GM12864 (cell line): Measurements from ENCODE around the gene HSDL2.
"Not testable (repeated sequence)": the region's sequence is repeated elsewhere in the genome, so short reads cannot be mapped to it uniquely, and the experiment has no call there.

Source experiments
- DNase-seq: peaks from one replicate; pipeline ENCODE4 v3.0.0-alpha.2; 2011; ENCODE audit warnings: low read depth
- H3K4me3 ChIP-seq: 2 replicates; pipeline ENCODE4 v1.5.1; 2011; ENCODE audit warnings: mild to moderate bottlenecking, low read depth, low read length, control low read depth
- CTCF ChIP-seq: IDR thresholded peaks from 2 replicates; pipeline ENCODE4 v1.5.1; 2011; ENCODE audit warnings: low read depth, mild to moderate bottlenecking, moderate library complexity, low read length, control low read depth, inconsistent platforms; ENCODE audit errors: missing control alignments

The HSDL2 gene

DNA sequence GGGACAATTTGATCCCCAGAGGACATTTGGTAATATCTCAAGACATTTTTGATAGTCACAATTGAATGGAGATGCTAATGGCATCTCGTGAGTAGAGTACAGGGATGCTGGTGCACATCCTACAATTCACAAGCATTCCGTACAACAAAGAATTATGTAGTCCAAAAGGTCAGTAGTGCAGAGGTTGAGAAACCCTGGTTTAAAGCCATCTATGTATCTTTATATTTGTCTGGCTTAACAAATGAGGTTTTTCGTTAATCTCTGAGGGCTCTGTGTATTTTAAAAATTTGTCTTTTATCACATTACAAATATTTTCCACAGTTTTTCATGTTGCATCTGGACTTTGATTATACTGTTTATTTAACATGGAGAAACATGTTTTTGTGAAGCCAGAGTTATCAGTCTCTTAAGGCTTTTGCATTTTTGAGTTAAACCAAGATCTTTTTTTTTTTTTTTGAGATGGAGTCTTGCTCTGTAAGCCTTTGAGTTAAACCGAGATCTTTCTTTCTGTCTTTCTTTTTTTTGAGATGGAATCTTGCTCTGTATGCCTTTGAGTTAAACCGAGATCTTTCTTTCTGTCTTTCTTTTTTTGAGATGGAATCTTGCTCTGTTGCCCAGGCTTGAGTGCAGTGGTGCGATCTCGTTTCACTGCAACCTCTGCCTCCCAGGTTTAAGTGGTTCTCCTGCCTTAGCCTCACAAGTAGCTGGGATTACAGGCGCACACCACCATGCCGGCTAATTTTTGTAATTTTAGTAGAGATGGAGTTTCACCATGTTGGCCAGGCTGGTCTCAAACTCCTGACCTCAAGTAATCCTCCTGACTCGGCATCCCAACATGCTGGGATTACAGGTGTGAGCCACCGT, 2.8 kb downstream of the HSDL2 start:
- TF ChIP-seq CTCF: no peak
- no peak for DNase-seq
- H3K4me3 ChIP-seq: peak overlapping the region; percentile 39; the same call in 1 of the 2 replicates

DNA sequence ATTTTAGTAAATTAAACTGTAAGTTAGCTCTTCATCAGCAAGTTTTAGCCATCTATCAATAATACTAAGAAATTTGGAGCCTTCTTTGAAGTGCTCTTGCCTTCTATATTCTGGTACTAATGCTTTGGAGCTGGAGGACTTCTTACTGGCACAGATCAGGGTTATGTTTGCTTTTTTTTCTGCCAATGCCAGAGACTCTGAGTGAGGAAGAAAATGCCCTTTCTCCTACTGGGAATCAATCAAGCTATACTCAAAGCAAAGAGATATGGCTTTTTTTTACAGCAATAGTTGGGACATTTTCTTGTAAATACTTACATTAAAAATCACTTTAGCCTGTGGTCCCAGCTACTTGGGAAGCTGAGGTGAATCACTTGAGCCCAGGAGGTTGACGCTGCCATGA, 4.3 kb downstream of the HSDL2 start:
- H3K4me3 ChIP-seq: peak overlapping the region; percentile 29; the same call in 1 of the 2 replicates
- no peak for TF ChIP-seq CTCF
- no peak for DNase-seq

DNA sequence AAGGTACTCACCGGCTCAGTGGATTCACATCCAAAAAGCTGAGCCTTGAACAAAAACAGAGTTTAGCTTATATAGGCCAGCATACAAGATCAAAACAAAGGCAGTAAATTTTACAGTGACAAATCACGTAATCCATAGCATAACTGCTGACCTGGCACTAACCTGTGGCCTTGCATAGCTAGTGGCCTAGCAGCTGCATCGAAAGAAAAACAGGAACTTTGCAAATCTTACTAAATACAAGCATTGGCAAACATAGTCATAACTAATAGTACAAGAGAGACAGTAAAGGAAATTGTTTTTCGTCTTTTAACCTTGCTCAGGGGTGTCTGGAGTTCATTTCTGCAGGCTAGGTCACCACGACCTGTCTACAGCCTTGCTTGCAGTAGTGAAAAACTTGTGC, 4.8 kb downstream of the HSDL2 start:
- no peak for DNase-seq
- H3K4me3 ChIP-seq: peak overlapping the region; percentile 29; the same call in 1 of the 2 replicates
- TF ChIP-seq CTCF: no peak

GRCh38 chr9:112387115-112387514, 7.2 kb downstream of the HSDL2 start:
- DNase-seq: no peak
- TF ChIP-seq CTCF: no peak

DNA sequence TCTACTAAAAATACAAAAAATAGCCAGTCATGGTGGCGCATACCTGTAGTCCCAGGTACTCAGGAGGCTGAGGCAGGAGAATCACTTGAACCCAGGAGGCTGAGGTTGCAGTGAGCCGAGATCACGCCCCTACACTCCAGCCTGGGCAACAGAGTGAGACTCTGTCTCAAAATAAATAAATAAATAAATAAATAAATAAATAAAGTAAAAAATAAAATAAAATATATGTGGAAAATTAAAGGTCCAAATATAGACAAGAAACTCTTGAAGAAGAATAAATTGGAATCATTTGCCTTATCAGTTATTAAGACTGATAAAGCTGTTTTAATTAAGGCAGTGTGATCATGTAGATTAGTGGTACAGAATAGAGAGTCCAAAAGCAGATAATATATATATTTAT, 10.0 kb downstream of the HSDL2 start:
- not testable (repeated sequence) for DNase-seq, H3K4me3 ChIP-seq

More at GRCh38 chr9:112387115-112387514, 7.2 kb downstream of the HSDL2 start:
- no peak overlapping the region for H3K4me3 ChIP-seq

DNA sequence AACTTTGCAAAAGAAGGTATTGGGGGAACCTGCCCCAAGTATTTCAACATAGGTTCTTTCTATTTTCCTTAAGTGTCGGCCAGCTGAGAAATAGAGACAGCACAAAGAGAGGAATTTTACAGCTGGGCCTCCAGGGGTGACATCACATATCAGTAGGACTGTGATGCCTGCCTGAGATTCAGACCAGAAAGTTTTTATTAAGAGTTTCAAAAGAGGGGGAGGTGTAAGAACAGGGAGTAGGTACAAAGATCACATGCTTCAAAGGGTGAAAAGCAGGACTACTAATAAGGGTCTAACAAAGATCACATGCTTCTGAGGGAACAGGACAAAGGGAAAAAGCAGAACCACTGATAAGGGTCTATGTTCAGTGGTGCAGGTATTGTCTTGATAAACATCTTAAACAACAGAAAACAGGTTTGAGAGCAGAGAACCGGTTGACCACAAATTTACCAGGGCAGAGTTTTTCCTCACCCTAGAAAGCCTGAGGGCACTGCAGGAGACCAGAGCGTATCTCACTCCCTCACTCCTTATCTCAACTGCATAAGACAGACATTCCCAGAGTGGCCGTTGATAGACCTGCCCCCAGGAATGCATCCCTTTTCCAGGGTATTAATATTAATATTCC, 12.1 kb downstream of the HSDL2 start:
- not testable (repeated sequence) for H3K4me3 ChIP-seq, DNase-seq

GRCh38 chr9:112393146-112393545, 13.2 kb downstream of the HSDL2 start:
- DNase-seq, H3K4me3 ChIP-seq: not testable (repeated sequence)

DNA sequence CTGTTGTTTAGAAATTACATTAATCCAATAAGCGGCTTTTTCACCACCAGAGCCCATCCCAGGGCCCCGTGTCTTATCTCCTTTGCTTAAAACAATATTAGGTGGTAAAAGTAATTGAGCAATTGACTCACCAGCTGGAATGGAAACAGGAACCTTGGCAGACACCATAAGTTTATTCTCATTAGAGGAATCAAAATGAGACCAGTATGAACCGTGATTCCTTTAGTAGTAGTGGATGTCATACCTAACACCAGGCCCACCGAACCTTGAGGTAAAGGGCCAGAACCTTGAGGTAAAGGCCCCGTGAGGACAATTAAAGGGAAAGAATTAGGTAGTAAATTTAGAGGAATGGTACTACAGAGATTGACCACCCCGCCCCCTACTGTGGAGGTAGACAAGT, 16.5 kb downstream of the HSDL2 start:
- TF ChIP-seq CTCF: no peak
- H3K4me3 ChIP-seq: no peak overlapping the region
- no peak for DNase-seq
